A673 (cell line): ENCODE measurements around the gene SCAMP5.

ENCODE experiments used
- EZH2 ChIP-seq: fragments of 200-600 bp; sonication (generic); IDR thresholded peaks from 2 replicates; pipeline ENCODE4 v1.6.1; 2017; ENCODE audit warnings: borderline replicate concordance, low read depth, mild to moderate bottlenecking, mixed read lengths, antibody characterized with exemption, low read length; ENCODE audit not compliant: poor library complexity, severe bottlenecking
- TF ChIP-seq, protein P1 (sequence below): fragments of 300-800, 200-600 bp; sonication (generic); conservative IDR thresholded peaks from 2 replicates; pipeline ENCODE4 v1.5.1; 2017; ENCODE audit warnings: low read depth, mild to moderate bottlenecking, antibody characterized with exemption, low read length, moderate library complexity, mixed read lengths

DNA sequence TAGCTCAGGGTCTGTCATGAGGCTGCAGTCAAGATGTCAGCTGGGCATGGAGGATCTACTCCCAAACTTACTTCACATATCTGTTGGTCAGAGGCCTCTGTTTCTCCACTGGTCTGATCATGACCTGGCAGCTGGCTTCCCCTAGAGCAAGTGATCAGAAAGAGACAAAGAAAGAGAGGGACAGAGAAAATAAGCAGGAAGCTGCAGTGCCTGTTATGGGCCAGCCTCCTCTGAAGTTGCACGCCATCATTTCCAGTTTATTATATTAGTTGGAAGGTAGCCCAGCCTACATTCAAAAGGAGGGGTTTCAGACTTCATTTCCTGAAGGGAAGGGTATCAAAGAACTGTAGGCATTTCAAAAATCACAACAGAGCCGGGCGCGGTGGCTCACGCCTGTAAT, 33.7 kb upstream of the SCAMP5 start:
- TF ChIP-seq, protein P1, sequence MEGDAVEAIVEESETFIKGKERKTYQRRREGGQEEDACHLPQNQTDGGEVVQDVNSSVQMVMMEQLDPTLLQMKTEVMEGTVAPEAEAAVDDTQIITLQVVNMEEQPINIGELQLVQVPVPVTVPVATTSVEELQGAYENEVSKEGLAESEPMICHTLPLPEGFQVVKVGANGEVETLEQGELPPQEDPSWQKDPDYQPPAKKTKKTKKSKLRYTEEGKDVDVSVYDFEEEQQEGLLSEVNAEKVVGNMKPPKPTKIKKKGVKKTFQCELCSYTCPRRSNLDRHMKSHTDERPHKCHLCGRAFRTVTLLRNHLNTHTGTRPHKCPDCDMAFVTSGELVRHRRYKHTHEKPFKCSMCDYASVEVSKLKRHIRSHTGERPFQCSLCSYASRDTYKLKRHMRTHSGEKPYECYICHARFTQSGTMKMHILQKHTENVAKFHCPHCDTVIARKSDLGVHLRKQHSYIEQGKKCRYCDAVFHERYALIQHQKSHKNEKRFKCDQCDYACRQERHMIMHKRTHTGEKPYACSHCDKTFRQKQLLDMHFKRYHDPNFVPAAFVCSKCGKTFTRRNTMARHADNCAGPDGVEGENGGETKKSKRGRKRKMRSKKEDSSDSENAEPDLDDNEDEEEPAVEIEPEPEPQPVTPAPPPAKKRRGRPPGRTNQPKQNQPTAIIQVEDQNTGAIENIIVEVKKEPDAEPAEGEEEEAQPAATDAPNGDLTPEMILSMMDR = no peak
- TF ChIP-seq EZH2 = no peak
